T47D (cell line): Measurements from ENCODE around the gene SUSD3.

Experiments used
- DNase-seq, 2 experiments: peaks; one replicate each; pipeline versions ENCODE4 v3.0.0 to v3.0.0-alpha.2; 2011 to 2012; ENCODE audit warnings: low read depth in 1 of 2, low spot score in 1 of 2
- JUND ChIP-seq: IDR thresholded peaks from 2 replicates; pipeline ENCODE4 v1.6.1; 2012; ENCODE audit warnings: low read depth
- in situ Hi-C: cut with HindIII; loops from 2 replicates; pipeline ENCODE4 v1.10.0; 2016; ENCODE audit warnings: low sequenced_read_pairs, low pct_unique_long_range_greater_than_20kb

SUSD3 gene

GRCh38 chr9:93087971-93088655 is 29.6 kb downstream of the SUSD3 start:
- no peak for TF ChIP-seq JUND
- in situ Hi-C loops: no loop called here
- no peak for DNase-seq

GRCh38 chr9:93088656-93089015 is 30.1 kb downstream of the SUSD3 start:
- no peak for TF ChIP-seq JUND
- in situ Hi-C loops: no loop called here
- no peak for DNase-seq

- TF ChIP-seq JUND: no peak
- DNase-seq: no peak
- in situ Hi-C loops: no loop called here
Measured at GRCh38 chr9:93089024-93089423, 30.5 kb downstream of the SUSD3 start.

- in situ Hi-C loops: no loop called here
- TF ChIP-seq JUND: no peak
- DNase-seq: no peak
Measured at GRCh38 chr9:93089481-93089991, 31.0 kb downstream of the SUSD3 start.

GRCh38 chr9:93090091-93090655 is 31.7 kb downstream of the SUSD3 start:
- no peak for DNase-seq
- in situ Hi-C loops: no loop called here
- no peak for TF ChIP-seq JUND

- in situ Hi-C loops: no loop called here
- TF ChIP-seq JUND: no peak
Measured at GRCh38 chr9:93091056-93091452, 32.6 kb downstream of the SUSD3 start.

GRCh38 chr9:93091453-93092081 is 33.1 kb downstream of the SUSD3 start:
- TF ChIP-seq JUND: no peak
- DNase-seq: peak in 1 of 2 experiments; percentile 57
- in situ Hi-C loops: no loop called here

More at GRCh38 chr9:93091056-93091452, 32.6 kb downstream of the SUSD3 start:
- DNase-seq: no peak

GRCh38 chr9:93092251-93092991 is 33.9 kb downstream of the SUSD3 start:
- DNase-seq: no peak
- in situ Hi-C loops: no loop called here
- no peak for TF ChIP-seq JUND

GRCh38 chr9:93093127-93093876 is 34.8 kb downstream of the SUSD3 start:
- TF ChIP-seq JUND: no peak
- no peak for DNase-seq
- in situ Hi-C loops: no loop called here

- DNase-seq: no peak
- no peak for TF ChIP-seq JUND
- in situ Hi-C loops: no loop called here
Measured at GRCh38 chr9:93093877-93094657, 35.6 kb downstream of the SUSD3 start.

GRCh38 chr9:93094658-93095204 is 36.2 kb downstream of the SUSD3 start:
- TF ChIP-seq JUND: no peak
- no peak for DNase-seq
- in situ Hi-C loops: no loop called here
